GM12801 (cell line): Measurements from ENCODE around the gene WFDC1.

ENCODE experiments used
- TF ChIP-seq, protein P1 (sequence below): IDR thresholded peaks from one replicate; pipeline ENCODE4 v1.5.1; 2011; ENCODE audit warnings: control low read depth; ENCODE audit not compliant: insufficient read length; ENCODE audit errors: extremely low read depth

WFDC1 gene

DNA sequence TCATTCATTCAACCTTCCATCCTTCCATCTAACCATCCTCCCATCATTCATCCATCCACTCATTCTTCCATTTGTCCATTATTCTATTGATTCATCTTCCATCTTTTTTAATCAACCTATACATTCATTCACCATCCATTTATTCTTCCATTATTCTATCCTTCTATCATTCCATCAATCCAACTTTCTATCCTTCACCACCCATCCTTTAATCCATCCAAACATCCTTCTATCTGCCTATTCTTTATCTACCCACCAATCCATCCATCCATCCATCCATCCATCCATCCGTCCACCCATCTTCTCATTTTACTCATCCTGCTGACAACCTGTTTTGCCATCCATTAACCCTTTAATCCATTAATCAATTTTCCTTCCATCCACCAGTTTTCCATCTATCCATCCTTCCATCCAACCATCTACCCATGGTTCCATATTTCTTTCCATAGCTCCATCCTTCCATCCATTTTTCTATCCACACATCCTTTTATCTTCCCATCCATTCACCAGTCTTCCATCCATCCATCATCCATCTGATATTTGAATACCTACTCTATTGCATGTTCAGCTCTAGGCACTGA lies 21.8 kb upstream of the WFDC1 start:
- TF ChIP-seq, protein P1, sequence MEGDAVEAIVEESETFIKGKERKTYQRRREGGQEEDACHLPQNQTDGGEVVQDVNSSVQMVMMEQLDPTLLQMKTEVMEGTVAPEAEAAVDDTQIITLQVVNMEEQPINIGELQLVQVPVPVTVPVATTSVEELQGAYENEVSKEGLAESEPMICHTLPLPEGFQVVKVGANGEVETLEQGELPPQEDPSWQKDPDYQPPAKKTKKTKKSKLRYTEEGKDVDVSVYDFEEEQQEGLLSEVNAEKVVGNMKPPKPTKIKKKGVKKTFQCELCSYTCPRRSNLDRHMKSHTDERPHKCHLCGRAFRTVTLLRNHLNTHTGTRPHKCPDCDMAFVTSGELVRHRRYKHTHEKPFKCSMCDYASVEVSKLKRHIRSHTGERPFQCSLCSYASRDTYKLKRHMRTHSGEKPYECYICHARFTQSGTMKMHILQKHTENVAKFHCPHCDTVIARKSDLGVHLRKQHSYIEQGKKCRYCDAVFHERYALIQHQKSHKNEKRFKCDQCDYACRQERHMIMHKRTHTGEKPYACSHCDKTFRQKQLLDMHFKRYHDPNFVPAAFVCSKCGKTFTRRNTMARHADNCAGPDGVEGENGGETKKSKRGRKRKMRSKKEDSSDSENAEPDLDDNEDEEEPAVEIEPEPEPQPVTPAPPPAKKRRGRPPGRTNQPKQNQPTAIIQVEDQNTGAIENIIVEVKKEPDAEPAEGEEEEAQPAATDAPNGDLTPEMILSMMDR, result no peak

DNA sequence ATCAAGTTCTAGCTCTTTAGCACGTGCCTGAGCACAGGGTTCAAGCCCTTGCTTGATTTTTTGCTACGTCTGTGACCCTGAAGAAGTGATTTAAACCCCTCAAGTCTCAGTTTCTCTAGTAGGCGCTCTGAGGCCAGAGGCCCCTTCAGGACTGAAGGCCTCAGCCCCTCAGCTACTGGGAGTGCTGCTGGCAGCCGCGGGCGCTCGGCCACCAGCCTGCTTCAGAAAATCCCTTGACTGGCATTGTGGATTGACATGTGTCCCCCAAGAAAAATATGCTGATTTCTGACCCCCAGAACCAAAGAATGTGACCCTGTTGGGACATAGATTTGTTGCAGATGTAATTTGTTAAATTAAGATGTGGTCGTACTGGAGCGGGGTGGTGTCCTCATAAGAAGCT lies 20.2 kb upstream of the WFDC1 start:
- TF ChIP-seq, protein P1, result no peak

GRCh38 chr16:84275585-84276151 lies 19.0 kb upstream of the WFDC1 start:
- TF ChIP-seq, protein P1, result no peak

GRCh38 chr16:84277244-84277823 lies 17.3 kb upstream of the WFDC1 start:
- TF ChIP-seq, protein P1, result no peak

DNA sequence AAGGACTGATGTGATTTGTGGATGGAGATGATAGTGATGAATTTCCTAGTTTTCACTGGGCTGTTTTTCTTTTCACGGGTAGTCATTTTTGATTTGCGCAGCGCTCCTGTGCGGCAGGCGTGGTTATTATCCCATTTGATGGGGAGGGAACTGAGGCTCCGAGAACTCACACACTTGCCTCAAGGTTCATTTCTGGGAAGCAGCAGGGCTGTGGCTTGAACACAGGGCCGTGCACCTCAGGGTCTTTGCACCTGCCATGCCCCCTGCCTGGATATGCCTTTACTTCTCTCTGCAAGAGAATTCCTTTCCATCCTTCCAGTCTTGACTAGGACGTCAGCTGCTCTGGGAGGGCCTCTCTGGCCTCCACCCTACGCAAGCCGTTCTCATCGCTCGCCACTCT lies 16.3 kb upstream of the WFDC1 start:
- TF ChIP-seq, protein P1, result no peak

DNA sequence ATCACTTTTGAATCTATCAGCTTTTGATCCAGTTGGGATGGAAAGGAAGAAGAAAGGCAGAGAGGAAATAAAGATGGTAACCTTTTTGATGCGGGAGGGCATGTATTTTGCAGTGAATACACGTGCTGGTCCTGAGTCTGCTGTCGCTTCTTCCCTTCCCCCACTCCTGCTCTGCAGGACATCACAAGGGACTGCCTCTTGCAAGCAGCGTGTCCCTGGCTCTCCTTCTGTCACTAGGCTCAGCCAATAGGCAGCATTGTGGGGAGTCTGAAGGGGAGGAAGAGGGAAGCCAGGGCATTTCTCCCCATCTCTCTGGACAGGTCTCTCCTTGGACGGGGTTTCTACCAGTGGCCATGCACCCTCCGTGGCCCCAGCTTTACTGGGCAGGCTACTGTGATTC lies 15.7 kb upstream of the WFDC1 start:
- TF ChIP-seq, protein P1, result no peak

DNA sequence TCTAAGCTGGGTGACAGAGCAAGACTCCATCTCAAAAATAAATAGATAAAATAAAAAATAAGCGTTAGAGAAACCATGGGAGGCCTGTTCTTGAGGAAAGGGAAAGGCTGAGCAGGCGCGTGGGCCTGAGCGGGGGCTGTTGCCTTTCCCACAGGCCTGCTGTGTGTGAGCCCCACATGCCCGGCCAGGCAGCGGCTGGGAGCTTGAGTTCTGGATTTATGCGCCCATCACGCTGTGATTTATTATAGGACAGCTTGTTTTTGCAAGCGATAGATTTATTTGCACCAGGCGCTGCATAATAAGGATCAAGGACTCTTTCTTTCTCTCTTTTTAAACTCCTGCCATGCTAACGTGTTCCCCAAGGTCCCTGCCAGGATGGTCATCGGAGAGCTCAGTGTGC lies 14.8 kb upstream of the WFDC1 start:
- TF ChIP-seq, protein P1, result no peak
